Activated CD8-positive, alpha-beta memory T cell treated with anti-CD3 and anti-CD28 coated beads, Interleukin-2, amount 50 U/mL, for 1 hour (primary cell): ENCODE results near the gene CCDC91.

Experiments used
- DNase-seq: peaks from one replicate; pipeline ENCODE4 v3.0.0-alpha.2; 2020; ENCODE audit errors: extremely low read depth

The CCDC91 gene

GRCh38 chr12:28536088-28536487 is 345.8 kb downstream of the CCDC91 start:
- no peak for DNase-seq

DNA sequence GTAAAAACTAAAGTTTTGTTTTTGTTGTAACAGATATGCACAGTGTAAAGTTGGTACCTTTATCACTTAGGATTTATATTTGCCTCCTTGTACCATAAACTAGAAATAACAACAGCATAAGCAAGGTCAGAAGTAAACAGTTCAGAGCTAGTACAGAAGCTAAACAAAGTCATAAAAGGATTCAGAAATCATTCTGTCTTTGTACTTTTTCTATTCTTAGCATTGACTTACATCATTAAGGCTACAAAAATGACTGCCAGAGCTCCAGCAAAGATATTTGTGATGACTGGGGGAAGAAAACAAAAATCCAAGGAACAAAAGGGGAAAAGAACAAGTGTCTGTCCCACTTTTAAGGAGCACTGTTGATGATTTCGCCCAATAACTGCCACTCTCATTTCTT is 347.2 kb downstream of the CCDC91 start:
- no peak for DNase-seq

- DNase-seq, result no peak
These were observed 349.6 kb downstream of the CCDC91 start for GRCh38 chr12:28539691-28540323.

DNA sequence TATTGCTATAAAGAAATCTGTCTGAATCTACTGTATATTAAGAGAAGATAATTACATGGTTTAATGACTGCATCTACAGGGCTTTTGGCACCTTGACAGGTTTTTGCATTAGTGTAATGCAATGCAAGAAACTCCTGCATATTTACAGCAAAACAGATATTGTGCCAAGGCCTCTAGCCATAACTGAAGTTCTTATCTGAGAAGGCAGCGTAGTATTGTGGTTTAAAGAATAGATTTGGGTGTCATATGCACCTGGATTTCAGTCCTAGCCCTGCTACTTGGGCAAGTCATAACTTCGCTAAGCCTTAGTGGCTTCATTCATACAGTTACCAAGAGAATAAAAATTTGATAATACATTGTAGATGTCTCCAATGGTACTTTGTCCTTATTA is 350.1 kb downstream of the CCDC91 start:
- DNase-seq, result no peak

DNA sequence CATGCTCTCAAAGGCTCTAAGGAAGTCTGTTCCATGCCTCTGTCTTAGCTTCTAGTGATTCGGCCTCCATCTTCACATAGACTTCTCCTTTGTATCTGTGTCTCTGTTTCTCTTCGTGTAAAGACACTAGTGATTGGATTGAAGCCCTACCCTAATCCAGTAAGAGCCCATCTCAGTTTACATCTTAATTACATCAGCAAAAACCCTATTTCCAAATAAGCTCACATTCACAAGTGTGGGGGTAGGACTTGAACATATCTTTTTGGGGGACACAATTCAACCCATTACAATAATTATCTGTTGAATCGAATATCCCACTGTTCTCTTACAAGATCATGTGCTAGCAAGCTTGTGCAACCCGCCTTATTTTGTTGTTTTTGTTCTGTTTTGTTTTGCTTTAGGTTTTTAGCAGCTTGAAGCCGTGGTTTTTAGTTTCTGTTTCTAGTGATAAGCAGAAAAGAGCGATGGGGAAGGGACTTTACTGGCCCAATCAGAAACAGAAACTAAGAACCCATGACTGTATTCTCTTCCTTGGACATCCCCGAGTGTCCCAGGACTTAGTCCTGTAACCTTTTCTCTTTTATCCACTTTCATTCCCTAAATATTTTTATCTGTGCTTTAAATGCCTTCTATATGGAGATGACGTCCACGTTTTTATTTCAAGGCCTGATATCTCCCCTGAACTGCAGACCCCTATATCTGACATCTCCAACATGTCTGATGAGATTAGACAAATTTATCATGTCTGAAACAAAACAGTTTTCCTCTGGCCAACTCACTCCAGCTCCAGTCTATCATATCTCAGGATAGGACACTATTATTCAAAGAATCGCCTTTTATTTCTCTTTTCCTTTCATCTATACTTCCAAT is 353.0 kb downstream of the CCDC91 start:
- DNase-seq, result no peak

DNA sequence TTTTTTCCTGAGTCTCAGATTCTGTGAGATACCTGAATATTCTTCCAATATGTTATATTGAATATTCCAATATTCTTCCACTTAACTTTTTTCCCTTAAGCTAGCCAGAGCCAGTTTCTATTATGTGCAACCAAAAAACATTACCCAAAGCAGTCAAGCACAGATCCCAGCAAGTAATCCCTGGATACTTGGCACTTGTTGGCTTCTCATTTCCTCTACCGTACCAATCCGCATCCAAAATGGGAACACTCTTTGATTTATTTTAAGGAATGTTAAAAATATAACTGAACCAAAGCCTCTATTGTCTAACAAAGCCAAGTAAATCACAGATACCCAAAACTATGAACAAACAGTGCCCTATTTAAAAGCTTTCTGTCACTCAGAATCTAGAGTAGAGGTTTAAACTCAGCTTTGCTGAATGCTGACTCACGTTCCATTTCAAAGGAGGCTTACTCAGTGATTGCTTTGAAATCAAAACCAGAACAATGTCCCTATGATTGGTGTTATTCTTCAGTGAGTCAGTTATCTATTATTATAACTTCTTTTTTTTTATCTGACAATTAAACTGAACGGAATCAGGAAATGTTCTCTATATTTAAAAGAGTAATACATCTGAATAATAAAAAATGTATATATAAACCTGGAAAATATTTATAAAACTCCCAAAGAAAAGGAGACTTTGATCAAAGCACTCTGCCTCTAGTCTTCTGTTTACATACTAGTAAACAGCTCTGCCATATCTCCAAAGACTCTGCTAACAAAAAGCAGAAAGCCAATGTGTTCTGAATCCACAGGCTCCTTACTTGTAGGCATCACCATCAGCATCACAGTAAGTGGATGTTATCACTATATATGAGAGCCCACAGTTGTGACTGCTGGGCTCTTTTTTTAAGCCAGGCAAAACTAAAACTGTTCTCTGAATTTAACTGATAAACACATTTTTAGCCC is 360.8 kb downstream of the CCDC91 start:
- DNase-seq, result no peak

GRCh38 chr12:28552251-28552970 is 362.2 kb downstream of the CCDC91 start:
- no peak for DNase-seq

DNA sequence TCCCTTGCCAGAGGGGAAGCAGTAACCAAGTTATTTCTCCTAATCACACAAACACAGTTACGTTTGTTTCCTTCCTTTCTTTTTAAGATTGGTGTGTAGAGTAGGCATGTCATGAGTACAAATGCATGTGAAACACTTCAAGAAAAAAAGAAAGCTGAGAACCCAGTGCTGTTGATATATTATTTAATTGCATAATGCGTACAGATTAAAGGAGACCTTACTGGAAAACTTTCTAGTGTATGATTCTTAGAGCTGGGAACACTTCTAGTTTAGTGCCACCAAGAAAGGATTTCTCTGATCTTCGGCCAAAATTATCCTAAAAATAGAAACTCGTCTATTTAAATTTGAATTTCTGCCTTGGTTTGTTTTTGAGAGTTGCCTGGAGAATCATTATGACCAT is 365.5 kb downstream of the CCDC91 start:
- DNase-seq, result no peak

GRCh38 chr12:28558250-28558649 is 368.0 kb downstream of the CCDC91 start:
- DNase-seq, result no peak

GRCh38 chr12:28563286-28563685 is 373.0 kb downstream of the CCDC91 start:
- no peak for DNase-seq

DNA sequence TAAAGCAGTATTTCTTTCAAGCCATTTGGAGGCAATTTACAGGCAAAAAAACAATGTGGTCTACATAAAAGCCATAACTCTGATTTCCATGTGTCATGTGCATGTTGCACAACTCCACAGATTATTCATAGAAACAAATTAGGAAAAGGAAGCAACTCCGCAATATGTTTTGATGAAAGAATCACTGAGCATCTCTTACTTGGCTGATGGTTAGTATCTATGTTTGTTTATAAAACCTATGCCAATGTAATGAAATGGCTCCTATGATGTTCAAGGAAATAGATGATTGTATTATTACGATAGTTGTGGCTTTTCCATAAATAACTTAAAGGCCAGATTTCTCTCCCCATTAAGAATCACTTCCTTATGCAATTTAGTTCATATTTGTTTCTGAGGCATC is 373.7 kb downstream of the CCDC91 start:
- no peak for DNase-seq

DNA sequence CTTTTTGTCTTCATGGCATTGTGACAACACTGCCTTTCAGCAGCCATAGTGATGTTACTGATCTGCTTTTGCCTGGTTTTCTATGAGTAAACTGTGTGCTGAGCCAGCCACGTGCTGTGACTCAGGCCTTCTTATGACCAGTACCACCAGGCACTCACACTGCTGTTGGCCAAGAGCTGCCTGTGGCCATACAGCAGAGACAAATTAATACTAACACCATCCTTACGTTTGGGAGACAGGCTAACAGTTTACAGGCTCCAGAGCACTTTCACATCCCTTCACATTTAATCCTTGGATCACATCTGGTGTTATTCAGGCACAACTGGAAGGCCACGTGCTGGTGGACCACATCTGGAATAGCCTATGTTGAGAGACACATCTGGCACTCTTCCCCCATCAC is 377.9 kb downstream of the CCDC91 start:
- DNase-seq, result no peak

- no peak for DNase-seq
These were observed 378.4 kb downstream of the CCDC91 start for GRCh38 chr12:28568704-28569103.

- DNase-seq, result no peak
These were observed 379.6 kb downstream of the CCDC91 start for GRCh38 chr12:28569698-28570411.

DNA sequence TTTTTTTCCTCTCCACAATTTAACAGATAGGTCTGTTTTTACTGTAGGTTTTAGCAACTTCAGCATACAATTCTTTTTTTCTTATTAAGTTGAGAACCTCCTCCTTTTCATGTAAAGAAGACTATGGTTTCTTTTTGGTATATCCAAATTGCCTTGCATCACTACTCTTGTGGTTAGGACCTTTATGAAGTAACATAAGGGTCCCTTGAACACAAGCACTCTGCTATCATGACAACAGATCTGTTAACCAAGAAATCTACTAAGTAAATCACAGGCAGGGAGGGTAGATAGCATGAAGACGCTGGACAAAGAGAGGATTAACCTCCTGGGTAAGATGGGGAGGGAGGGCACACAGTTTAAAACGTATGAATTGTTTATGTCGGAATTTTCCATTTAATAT is 380.6 kb downstream of the CCDC91 start:
- no peak for DNase-seq

DNA sequence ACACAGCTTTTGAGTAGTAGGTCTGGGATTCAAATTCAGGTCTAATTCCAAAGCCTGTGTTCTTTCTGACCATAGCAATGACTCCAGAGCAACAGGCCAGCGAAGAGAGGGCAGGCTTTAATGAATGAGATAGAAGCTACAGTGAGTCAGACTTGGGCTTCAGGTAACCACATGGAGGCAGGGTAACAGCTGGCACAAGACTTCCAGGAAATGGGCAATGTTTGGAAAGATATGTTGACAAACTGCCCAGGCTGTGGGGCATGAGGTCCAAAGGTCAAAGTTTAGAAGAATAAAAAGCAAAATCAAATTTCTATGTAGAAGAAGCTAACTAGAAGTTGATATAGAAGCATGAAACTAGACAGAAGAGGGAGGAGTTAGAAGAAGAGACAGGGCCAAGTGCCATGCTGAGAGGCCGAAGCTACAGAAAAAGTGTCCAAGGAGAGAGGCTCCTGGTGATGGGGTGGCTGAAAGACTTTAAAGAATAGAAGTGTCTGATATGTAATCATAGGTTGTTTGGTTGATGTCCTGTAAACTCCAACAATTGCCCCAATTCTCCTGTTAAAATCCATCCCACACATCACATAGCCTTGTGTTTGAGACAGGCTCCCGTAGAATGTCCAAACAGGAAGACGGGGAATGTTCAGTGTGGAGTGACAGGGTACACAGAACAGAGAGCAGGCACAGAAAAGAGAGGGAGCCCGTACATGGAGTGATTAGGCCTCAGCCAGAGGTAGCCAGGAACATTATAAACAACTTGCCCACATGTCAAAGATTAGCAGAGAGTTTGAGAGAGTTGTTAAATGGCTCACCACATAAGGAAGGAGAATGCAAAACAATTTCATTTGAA is 384.7 kb downstream of the CCDC91 start:
- no peak for DNase-seq

DNA sequence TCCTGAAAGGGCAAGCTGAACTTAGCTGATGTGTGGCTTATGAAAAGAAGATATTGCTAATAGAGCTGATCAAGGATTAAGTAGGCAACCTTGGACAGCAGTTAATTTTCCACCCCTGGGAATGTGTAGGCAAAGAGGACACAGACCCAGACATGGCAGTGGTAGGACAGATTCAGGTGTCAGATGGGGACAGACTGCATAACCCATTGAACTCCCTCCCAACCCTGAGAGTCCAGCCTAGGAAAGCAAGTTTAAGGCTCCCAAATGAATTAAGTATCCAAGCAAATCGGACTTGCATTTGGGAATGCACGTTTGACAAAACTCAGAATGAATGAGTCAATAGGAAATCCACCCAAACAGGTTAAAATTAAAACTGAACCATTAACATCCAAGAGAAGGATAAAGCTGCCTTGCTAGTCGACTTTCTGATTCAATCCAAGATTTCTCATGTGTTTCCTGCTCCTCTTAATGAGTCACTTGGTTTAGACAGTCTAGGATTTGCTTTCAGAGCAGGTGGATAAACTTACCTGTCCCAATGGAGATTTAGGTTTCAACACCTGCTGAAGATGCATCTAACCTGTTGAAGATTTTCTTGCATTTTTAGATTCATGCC is 385.4 kb downstream of the CCDC91 start:
- no peak for DNase-seq

DNA sequence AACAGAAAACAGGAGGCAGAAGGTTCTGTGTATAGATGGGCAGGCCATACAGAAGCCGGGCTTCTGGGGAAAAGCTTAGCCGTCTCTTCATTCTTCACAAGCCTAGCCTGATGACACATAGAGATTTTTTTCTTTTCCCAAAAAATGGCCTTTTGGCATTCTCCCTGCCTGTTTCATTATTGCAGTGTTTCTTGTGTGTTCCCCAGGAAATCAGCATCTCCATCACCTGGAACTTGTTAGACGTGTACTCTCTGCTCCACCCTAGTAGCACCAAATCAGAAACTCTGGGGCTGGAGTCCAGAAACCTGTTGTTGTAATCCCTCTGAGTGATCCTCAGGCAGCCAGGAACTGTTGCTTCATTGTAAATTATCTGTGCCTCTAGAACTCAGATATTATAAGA is 388.1 kb downstream of the CCDC91 start:
- DNase-seq, result no peak

DNA sequence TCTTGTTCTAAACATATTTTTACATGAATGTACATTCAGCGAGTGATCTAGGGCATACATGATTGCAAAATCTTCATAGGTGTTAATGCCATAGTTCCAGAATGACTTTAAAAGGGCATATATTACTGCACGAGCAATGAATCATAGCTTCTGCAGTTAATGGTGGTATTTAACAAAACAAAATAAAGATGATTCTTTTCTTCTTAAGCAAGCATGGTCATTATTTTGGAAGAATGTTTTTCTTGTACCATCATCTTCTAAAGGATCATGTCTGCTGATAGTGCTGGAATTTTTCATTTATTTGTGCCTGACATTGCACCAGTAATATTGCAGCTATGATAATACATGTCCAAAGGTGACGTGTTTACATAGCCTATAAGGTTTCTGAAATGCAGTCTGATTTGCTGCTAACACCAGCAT is 388.6 kb downstream of the CCDC91 start:
- DNase-seq, result no peak
